Measurements from ENCODE around the gene DIPK1C.

GRCh38 chr18:74497324-74497676 is 40.2 kb upstream of the DIPK1C start:
- TF ChIP-seq, protein P1, sequence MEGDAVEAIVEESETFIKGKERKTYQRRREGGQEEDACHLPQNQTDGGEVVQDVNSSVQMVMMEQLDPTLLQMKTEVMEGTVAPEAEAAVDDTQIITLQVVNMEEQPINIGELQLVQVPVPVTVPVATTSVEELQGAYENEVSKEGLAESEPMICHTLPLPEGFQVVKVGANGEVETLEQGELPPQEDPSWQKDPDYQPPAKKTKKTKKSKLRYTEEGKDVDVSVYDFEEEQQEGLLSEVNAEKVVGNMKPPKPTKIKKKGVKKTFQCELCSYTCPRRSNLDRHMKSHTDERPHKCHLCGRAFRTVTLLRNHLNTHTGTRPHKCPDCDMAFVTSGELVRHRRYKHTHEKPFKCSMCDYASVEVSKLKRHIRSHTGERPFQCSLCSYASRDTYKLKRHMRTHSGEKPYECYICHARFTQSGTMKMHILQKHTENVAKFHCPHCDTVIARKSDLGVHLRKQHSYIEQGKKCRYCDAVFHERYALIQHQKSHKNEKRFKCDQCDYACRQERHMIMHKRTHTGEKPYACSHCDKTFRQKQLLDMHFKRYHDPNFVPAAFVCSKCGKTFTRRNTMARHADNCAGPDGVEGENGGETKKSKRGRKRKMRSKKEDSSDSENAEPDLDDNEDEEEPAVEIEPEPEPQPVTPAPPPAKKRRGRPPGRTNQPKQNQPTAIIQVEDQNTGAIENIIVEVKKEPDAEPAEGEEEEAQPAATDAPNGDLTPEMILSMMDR (IDR thresholded peaks at IDR 0.05; ENCODE audit: insufficient read depth, low read length): no peak
- TF ChIP-seq POLR2AphosphoS5 (IDR thresholded peaks at IDR 0.05; ENCODE audit: low read depth) (no peak), REST (IDR thresholded peaks at IDR 0.05; ENCODE audit: insufficient replicate concordance, low read depth) (no peak), GABPA (IDR thresholded peaks at IDR 0.05; ENCODE audit: low read depth) (no peak), SPI1 (IDR thresholded peaks at IDR 0.05; ENCODE audit: borderline replicate concordance, low read depth) (no peak)

All from HL-60 (cell line).